ENCODE measurements around the gene SSBP3.

Gene SSBP3

DNA sequence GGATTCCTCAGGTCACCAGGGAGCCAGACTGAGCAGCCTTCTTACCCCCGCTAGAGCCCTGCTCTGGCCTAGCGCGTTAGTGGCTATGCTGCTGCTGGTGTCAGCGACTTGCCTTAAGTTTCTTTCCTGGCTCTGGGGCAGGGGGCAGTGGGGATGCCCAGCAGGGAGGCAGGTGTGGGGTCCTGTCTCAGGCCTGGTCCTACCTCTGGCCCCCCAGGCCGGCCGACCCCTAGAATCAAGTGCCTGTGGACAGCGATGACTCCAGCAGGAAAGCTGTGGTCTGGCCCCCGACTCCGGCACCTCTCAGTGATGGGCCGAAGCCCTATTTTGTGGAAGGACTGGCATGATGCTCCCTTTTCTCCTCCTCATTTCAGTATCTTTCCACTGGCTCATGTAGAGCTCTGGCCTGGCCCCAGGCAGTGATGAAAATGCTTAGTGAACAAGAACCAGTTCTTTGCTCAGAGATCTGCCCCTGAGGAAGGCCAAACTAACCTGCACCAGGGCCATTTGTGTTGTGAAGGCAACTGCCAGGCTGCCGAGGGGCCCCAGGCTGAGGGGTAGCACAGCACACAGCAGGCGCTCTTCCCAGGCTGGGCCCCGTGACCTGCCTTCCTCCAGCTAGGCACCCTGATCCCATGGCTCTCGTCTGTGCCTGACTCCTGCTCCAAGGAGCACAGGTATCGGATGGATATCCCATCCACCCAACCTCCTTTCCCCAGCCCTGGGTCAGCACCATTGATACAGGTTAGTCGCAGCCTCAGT is 182.6 kb downstream of the SSBP3 start:
- no peak overlapping the region for H3K4me2 ChIP-seq (ENCODE audit: insufficient read depth, low read length)
- no peak overlapping the region for H2AFZ ChIP-seq (ENCODE audit: low read depth, low read length)
- H3K4me1 ChIP-seq (ENCODE audit: insufficient read depth, low read length), result no peaks in the 10 kb centered on the region
- no peaks in the 10 kb centered on the region for H3K27me3 ChIP-seq (ENCODE audit: insufficient read depth, low read length, poor library complexity)
- H3K4me3 ChIP-seq (ENCODE audit: low read depth in 1 of 2, low read length in 2 of 2), result no peak overlapping the region
- H4K20me1 ChIP-seq (ENCODE audit: insufficient read depth, low read length), result peaks cover 10% of the 10 kb centered on the region; the same call in 1 of the 2 replicates
- no peaks in the 10 kb centered on the region for H3K9me3 ChIP-seq (ENCODE audit: insufficient read depth, low read length, severe bottlenecking)
- no peaks in the 10 kb centered on the region for H3K79me2 ChIP-seq (ENCODE audit: insufficient read depth, low read length)
- H3K9ac ChIP-seq (ENCODE audit: low read depth, low read length), result no peak overlapping the region
- ATAC-seq (ENCODE audit: insufficient read depth, low read depth), result peak; percentile 7; the same call in 1 of the 3 replicates
- no peak for DNase-seq
- H3K36me3 ChIP-seq (ENCODE audit: insufficient read depth, low read length), result peaks cover 61% of the 10 kb centered on the region
- no peak overlapping the region for H3K27ac ChIP-seq (ENCODE audit: low read length)
- TF ChIP-seq EZH2 (IDR thresholded peaks at IDR 0.05; ENCODE audit: borderline replicate concordance, low read depth, low read length, severe bottlenecking) (no peak), CTCF (IDR thresholded peaks at IDR 0.05; ENCODE audit: borderline replicate concordance, extremely low read depth, low read length, poor library complexity, severe bottlenecking) (no peak)

GRCh38 chr1:54222711-54223110 is 183.5 kb downstream of the SSBP3 start:
- H3K4me2 ChIP-seq (ENCODE audit: insufficient read depth, low read length), result no peak overlapping the region
- no peak for ATAC-seq (ENCODE audit: insufficient read depth, low read depth)
- H3K36me3 ChIP-seq (ENCODE audit: insufficient read depth, low read length), result peaks cover 61% of the 10 kb centered on the region
- H3K27me3 ChIP-seq (ENCODE audit: insufficient read depth, low read length, poor library complexity), result no peaks in the 10 kb centered on the region
- H4K20me1 ChIP-seq (ENCODE audit: insufficient read depth, low read length), result peaks cover 11% of the 10 kb centered on the region; the same call in 1 of the 2 replicates
- no peak overlapping the region for H3K9ac ChIP-seq (ENCODE audit: low read depth, low read length)
- DNase-seq, result no peak
- no peak for TF ChIP-seq CTCF (IDR thresholded peaks at IDR 0.05; ENCODE audit: borderline replicate concordance, extremely low read depth, low read length, poor library complexity, severe bottlenecking)
- TF ChIP-seq EZH2 (IDR thresholded peaks at IDR 0.05; ENCODE audit: borderline replicate concordance, low read depth, low read length, severe bottlenecking), result no peak
- no peaks in the 10 kb centered on the region for H3K9me3 ChIP-seq (ENCODE audit: insufficient read depth, low read length, severe bottlenecking)
- H2AFZ ChIP-seq (ENCODE audit: low read depth, low read length), result no peak overlapping the region
- no peaks in the 10 kb centered on the region for H3K79me2 ChIP-seq (ENCODE audit: insufficient read depth, low read length)
- no peak overlapping the region for H3K4me3 ChIP-seq (ENCODE audit: low read depth in 1 of 2, low read length in 2 of 2)
- no peaks in the 10 kb centered on the region for H3K4me1 ChIP-seq (ENCODE audit: insufficient read depth, low read length)
- H3K27ac ChIP-seq (ENCODE audit: low read length), result no peak overlapping the region

DNA sequence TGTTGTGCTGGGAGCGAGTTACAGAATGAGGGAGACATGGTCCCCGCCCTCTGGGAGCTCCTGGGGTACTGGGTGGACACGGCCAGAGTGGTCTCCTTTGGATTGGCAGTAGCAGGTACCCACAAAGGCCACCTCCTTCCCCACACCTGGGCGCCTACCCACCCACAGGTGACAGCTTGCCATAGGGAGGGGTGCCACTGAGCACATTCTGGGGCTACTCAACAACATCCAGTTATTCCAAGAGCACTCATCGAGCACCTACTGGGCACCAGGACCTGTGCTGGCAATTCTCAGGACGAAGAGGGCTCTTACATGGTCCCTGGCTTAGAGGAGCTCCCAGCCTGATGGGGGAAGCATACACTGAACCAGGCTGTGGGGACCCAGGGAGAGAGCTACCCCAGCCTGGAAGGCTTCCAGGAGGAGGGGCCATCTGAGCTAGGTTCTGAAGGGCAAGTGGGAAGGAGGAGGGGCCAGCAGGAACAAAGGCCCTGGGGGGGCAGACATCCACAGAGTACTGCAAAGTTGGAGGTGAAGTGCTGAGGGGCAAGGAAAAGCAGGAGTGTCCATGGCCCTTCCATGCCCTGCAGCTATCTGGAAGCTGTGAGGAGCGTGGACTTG is 184.2 kb downstream of the SSBP3 start:
- Histone ChIP-seq H3K79me2 (ENCODE audit: insufficient read depth, low read length) (no peaks in the 10 kb centered on the region), H3K9me3 (ENCODE audit: insufficient read depth, low read length, severe bottlenecking) (no peaks in the 10 kb centered on the region), H3K4me3 (ENCODE audit: low read depth in 1 of 2, low read length in 2 of 2) (no peak overlapping the region), H4K20me1 (ENCODE audit: insufficient read depth, low read length) (peaks cover 12% of the 10 kb centered on the region; the same call in 1 of the 2 replicates), H3K36me3 (ENCODE audit: insufficient read depth, low read length) (peaks cover 61% of the 10 kb centered on the region), H3K27ac (ENCODE audit: low read length) (no peak overlapping the region), H3K27me3 (ENCODE audit: insufficient read depth, low read length, poor library complexity) (no peaks in the 10 kb centered on the region), H3K9ac (ENCODE audit: low read depth, low read length) (no peak overlapping the region), H3K4me1 (ENCODE audit: insufficient read depth, low read length) (no peaks in the 10 kb centered on the region), H3K4me2 (ENCODE audit: insufficient read depth, low read length) (no peak overlapping the region), H2AFZ (ENCODE audit: low read depth, low read length) (no peak overlapping the region)
- TF ChIP-seq CTCF (IDR thresholded peaks at IDR 0.05; ENCODE audit: borderline replicate concordance, extremely low read depth, low read length, poor library complexity, severe bottlenecking) (no peak), EZH2 (IDR thresholded peaks at IDR 0.05; ENCODE audit: borderline replicate concordance, low read depth, low read length, severe bottlenecking) (no peak)
- ATAC-seq (ENCODE audit: insufficient read depth, low read depth), result peak; percentile 49; the same call in 2 of the 3 replicates
- DNase-seq, result peak; percentile 40

All from DND-41 (cell line).